HepG2 (cell line): Measurements from ENCODE around the gene RAB6B. TPM values are rescaled to one million over a fixed set of nuclear protein-coding genes. Genes with fewer than 3 reads are reported as not detected.
A peak's percentile ranks its signal among the peaks of the same experiment; 100 is the strongest.

Source experiments
- ATAC-seq: fragments of 200-7000 bp; cut with Tn5 transposase; 3 replicates; pipeline ENCODE4 v1.9.1; 2020; ENCODE audit warnings: mild to moderate bottlenecking, moderate library complexity
- BruUV-seq: library from RNA; stranded (reverse); fragments of 400-500 nt; replicated peaks from 2 replicates; lab custom pipeline; 2021; lab: Mats Ljungman, UMichigan
- CTCF ChIA-PET: fragments of 300-600 bp; formaldehyde crosslinking; extraction: SDS; loops from one replicate; lab custom pipeline; 2021; ENCODE audit warnings: low total read pairs, inconsistent platforms, low intra/inter-chr PET ratio; lab: Yijun Ruan, JAX
- POLR2A ChIA-PET: fragments of 350-600 bp; sonication (Branson Sonifier 250); formaldehyde crosslinking; loops from one replicate; lab custom pipeline; 2020; ENCODE audit warnings: antibody characterized with exemption, inconsistent platforms; lab: Yijun Ruan, JAX
- DNase-seq: peaks from one replicate; pipeline ENCODE4 v3.0.0-alpha.2; 2015; ENCODE audit warnings: low spot score
- FAIRE-seq: peaks from 3 replicates; lab custom pipeline; 2011; peaks lifted over from hg19 to GRCh38; lab: Jason Lieb, UNC
- H2AFZ ChIP-seq: one replicate; pipeline ENCODE4 v1.6.1; 2011; ENCODE audit warnings: low read length, inconsistent platforms
- H3K27ac ChIP-seq: fragments of 300-600 bp; 3 replicates; pipeline ENCODE4 v1.8.0; 2011; ENCODE audit warnings: mixed run types, mild to moderate bottlenecking, mixed read lengths, low read length, inconsistent platforms; ENCODE audit not compliant: insufficient read depth; ENCODE audit errors: extremely low read length
- H3K27me3 ChIP-seq, 2 experiments: fragments of 200-600 bp in 1 of 2; 2 replicates in 1 of 2; 3 replicates in 1 of 2; pipeline versions ENCODE4 v1.6.0 to v1.8.0; 2011; ENCODE audit warnings: low read length in 2 of 2, mild to moderate bottlenecking in 2 of 2, moderate library complexity in 2 of 2, inconsistent platforms in 1 of 2; ENCODE audit not compliant: insufficient read depth in 2 of 2, control insufficient read depth in 1 of 2
- H3K36me3 ChIP-seq, 2 experiments: fragments of 200-600 bp in 1 of 2; replicated peaks in 1 of 2; 2 replicates in 1 of 2; 3 replicates in 1 of 2; pipeline versions ENCODE4 v1.5.1 to v1.8.0; 2011; ENCODE audit warnings: low read length in 2 of 2, inconsistent platforms in 1 of 2; ENCODE audit not compliant: insufficient read depth in 2 of 2, control insufficient read depth in 1 of 2
- H3K4me1 ChIP-seq: 2 replicates; pipeline ENCODE4 v1.5.1; 2012; ENCODE audit warnings: low read length, inconsistent platforms; ENCODE audit not compliant: insufficient read depth
- H3K4me2 ChIP-seq: 2 replicates; pipeline ENCODE4 v1.6.0; 2011; ENCODE audit warnings: low read depth, low read length, inconsistent platforms
- H3K4me3 ChIP-seq, 3 experiments: fragments of 200-600 bp in 1 of 3; sonication (generic), shearing (Covaris generic) in 1 of 3; replicated peaks in 1 of 3; 2 replicates each; pipeline ENCODE4 v1.5.1; 2011 to 2016; ENCODE audit warnings: low read length in 3 of 3, inconsistent platforms in 2 of 3, low read depth in 2 of 3, mild to moderate bottlenecking in 2 of 3, control low read depth in 1 of 3, mixed read lengths in 1 of 3; ENCODE audit not compliant: insufficient read depth in 1 of 3
- H3K79me2 ChIP-seq: one replicate; pipeline ENCODE4 v1.6.1; 2011; ENCODE audit warnings: low read length, inconsistent platforms; ENCODE audit not compliant: insufficient read depth
- H3K9ac ChIP-seq: 2 replicates; pipeline ENCODE4 v1.6.0; 2011; ENCODE audit warnings: mild to moderate bottlenecking, low read depth, low read length, inconsistent platforms; ENCODE audit not compliant: insufficient read depth
- H3K9me3 ChIP-seq: 2 replicates; pipeline ENCODE4 v1.5.1; 2012; ENCODE audit warnings: mild to moderate bottlenecking, low read length
- H4K20me1 ChIP-seq: 2 replicates; pipeline ENCODE4 v1.6.0; 2011; ENCODE audit warnings: inconsistent platforms, mild to moderate bottlenecking, low read length, moderate library complexity; ENCODE audit not compliant: insufficient read depth
- HOXA3 ChIP-seq: sonication (generic); formaldehyde crosslinking; IDR thresholded peaks from 2 replicates; pipeline ENCODE4 v1.5.0; 2020; ENCODE audit warnings: missing genetic modification reagents
- NFIB ChIP-seq: sonication (generic); formaldehyde crosslinking; IDR thresholded peaks from 2 replicates; pipeline ENCODE4 v1.9.0; 2021; ENCODE audit warnings: missing genetic modification reagents, mild to moderate bottlenecking, borderline replicate concordance
- REPIN1 ChIP-seq: sonication (generic); formaldehyde crosslinking; IDR thresholded peaks from 2 replicates; pipeline ENCODE4 v1.8.0; 2022; ENCODE audit warnings: missing genetic modification reagents, low read depth, mild to moderate bottlenecking, borderline replicate concordance
- SP1 ChIP-seq, 2 experiments: fragments of 450-650 bp in 1 of 2; sonication (generic) in 1 of 2; formaldehyde crosslinking in 1 of 2; IDR thresholded peaks; 2 replicates each; pipeline versions ENCODE4 v1.4.0 to v1.6.1; 2016 to 2020; ENCODE audit warnings: missing genetic modification reagents in 1 of 2
- ZNF274 ChIP-seq: sonication (generic); formaldehyde crosslinking; IDR thresholded peaks from 2 replicates; pipeline ENCODE4 v1.5.1; 2020; ENCODE audit warnings: mild to moderate bottlenecking, missing genetic modification reagents
- ZNF510 ChIP-seq: sonication (generic); formaldehyde crosslinking; IDR thresholded peaks from 2 replicates; pipeline ENCODE4 v1.4.0; 2020; ENCODE audit warnings: low read depth, mild to moderate bottlenecking, missing genetic modification reagents
- ZNF761 ChIP-seq: sonication (generic); formaldehyde crosslinking; conservative IDR thresholded peaks from 2 replicates; pipeline ENCODE4 v1.4.0; 2020; ENCODE audit warnings: mild to moderate bottlenecking, missing genetic modification reagents
- WGBS: methylation state at CpG from one replicate; pipeline ENCODE4 v1.1.6; 2017; ENCODE audit warnings: low lambda C conversion rate; 5-methylcytosine and 5-hydroxymethylcytosine counted together
- in situ Hi-C: cut with HindIII; loops from 2 replicates; pipeline ENCODE4 v1.10.0; 2017; ENCODE audit warnings: low pct_unique_long_range_greater_than_20kb; ENCODE audit not compliant: extremely low pct_ligation_motif_present
- intact Hi-C: fragments of 100-400 bp; cut with micrococcal nuclease; formaldehyde crosslinking; loops from one replicate; pipeline ENCODE4 v1.10.0; 2022; ENCODE audit not compliant: unreplicated experiment
- polyA plus RNA-seq, 8 experiments: library from polyadenylated mRNA; depleted of rRNA in 3 of 8; stranded (reverse) in 7 of 8; unstranded in 1 of 8; fragments of >200 nt; fragmentation: Illumina TruSeq in 4 of 8; extraction: Trizol in 4 of 8; gene quantifications; 2 replicates each; pipeline versions ENCODE4 v1.2.1 to v1.2.3, GENCODE V29; 2011 to 2016; ENCODE audit warnings: low read depth in 4 of 8, missing spikeins in 1 of 8, mixed read lengths in 1 of 8; ENCODE audit not compliant: insufficient read depth in 1 of 8
- total RNA-seq, 5 experiments: library from RNA; depleted of rRNA; stranded (reverse); fragments of >200 nt; fragmentation: Illumina TruSeq; extraction: Trizol; gene quantifications; 2 replicates each; pipeline ENCODE4 v1.2.3, GENCODE V29; 2016; ENCODE audit warnings: low read depth in 1 of 5
- TF ChIP-seq, protein P1 (sequence below): sonication (generic); formaldehyde crosslinking; IDR thresholded peaks from 2 replicates; pipeline ENCODE4 v1.5.1; 2020; ENCODE audit warnings: missing genetic modification reagents, mild to moderate bottlenecking, borderline replicate concordance

Gene RAB6B
- total and polyA plus RNA-seq, 2 of the 13 experiments (the other 11 are each of a cell fraction or from before 2014, with no cell fraction given), result 0.16 TPM; not detected in 1

DNA sequence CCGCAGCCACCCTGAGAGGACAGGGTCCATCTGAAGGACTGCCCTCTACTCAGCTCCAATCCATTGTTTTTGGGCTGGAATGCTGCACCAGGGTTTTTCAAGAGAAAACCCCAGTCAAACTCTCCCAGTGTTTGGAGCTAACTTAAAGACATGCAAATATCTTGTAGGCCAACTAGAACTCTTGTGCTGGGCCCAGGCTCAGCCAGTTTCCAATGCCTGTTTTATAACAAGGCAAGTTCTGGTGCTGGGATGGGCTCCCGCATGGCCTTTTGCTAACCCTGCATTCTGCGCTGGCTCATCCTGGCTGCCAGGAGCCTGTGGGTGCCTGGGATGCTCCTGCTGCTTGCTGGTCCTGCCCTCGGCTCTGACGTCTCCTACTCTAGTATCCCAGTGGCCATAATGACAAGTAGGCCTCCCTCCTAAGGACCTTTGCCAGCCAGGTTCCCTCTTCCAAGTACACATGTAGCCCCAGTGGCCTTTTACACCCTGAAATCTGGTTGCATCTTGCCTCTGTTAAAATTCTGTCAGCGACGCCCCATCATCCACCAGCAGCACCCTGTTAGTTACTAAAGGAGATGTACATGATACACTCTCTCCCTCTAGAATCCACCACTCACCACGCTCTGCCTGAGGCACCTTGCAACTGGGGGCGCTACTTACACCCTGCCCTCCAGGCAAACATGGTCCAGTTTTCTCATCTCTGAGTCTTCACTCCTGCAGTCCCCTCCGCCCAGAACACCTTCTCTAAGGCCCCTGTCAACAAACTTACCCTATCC is 30.5 kb upstream of the RAB6B start:
- ChIA-PET CTCF (no interaction called here), POLR2A (no interaction called here)
- Histone ChIP-seq H3K4me2 (no peak overlapping the region), H3K4me3 (no peak overlapping the region), H3K9ac (no peak overlapping the region), H2AFZ (no peak overlapping the region), H3K4me1 (peaks cover 11% of the 10 kb centered on the region), H3K36me3 (no peaks in the 10 kb centered on the region), H3K27me3 (peaks cover 1 to 42% of the 10 kb centered on the region in 2 experiments; a peak in 4 of 5 replicates), H4K20me1 (no peaks in the 10 kb centered on the region), H3K27ac (no peak overlapping the region), H3K79me2 (no peaks in the 10 kb centered on the region), H3K9me3 (no peaks in the 10 kb centered on the region)
- in situ Hi-C loops, result no loop called here
- intact Hi-C loops, result no loop called here
- 65% methylated on average over 10 of the region's 10 CpGs for WGBS
- TF ChIP-seq SP1 (IDR thresholded peaks at IDR 0.05) (no peak), SP1 (CRISPR knock-in tag; IDR thresholded peaks at IDR 0.05) (no peak), REPIN1 (CRISPR knock-in tag) (no peak), ZNF274 (no peak), HOXA3 (CRISPR knock-in tag) (no peak), NFIB (no peak), ZNF761 (CRISPR knock-in tag) (no peak), ZNF510 (CRISPR knock-in tag) (no peak)
- TF ChIP-seq, protein P1, sequence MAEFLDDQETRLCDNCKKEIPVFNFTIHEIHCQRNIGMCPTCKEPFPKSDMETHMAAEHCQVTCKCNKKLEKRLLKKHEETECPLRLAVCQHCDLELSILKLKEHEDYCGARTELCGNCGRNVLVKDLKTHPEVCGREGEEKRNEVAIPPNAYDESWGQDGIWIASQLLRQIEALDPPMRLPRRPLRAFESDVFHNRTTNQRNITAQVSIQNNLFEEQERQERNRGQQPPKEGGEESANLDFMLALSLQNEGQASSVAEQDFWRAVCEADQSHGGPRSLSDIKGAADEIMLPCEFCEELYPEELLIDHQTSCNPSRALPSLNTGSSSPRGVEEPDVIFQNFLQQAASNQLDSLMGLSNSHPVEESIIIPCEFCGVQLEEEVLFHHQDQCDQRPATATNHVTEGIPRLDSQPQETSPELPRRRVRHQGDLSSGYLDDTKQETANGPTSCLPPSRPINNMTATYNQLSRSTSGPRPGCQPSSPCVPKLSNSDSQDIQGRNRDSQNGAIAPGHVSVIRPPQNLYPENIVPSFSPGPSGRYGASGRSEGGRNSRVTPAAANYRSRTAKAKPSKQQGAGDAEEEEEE, result no peak
- no TSS peak for BruUV-seq
- no peak for DNase-seq
- FAIRE-seq, result no peak
- peak; percentile 15; the same call in 2 of the 3 replicates for ATAC-seq
